CD4-positive, alpha-beta T cell treated with Interleukin-17A for 4 hours (primary cell): ENCODE results near the gene NES.

Experiments used
- DNase-seq: peaks from one replicate; pipeline ENCODE4 v3.0.0-alpha.2; 2020; ENCODE audit warnings: mixed read lengths

Gene NES

DNA sequence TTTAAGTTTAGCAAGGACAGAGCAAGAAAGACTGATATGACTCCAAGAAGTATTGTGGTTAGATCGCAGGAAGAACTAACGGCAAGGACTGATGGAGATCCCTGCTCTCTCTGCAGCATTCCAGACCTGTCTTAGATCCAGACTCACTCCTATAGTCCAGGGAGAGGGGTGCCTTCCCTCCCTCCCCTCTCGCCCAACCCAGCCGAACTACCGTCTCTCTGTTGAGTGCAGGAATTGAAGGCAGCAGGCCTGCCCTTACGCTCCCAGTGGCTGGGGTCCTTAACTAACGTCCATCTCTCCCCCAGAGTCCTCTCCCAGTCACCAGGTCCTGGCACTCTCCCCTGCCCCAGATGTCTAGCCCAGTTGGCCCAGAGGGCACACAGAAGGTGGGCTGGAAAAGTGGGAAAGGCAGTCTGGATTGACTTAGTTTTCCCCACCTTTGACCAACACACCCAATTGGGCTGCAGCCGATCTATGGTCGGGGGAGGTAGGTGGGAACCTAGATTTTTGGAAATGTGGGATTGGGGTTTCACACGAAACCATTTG lies 27.0 kb upstream of the NES start:
- DNase-seq, result no peak

DNA sequence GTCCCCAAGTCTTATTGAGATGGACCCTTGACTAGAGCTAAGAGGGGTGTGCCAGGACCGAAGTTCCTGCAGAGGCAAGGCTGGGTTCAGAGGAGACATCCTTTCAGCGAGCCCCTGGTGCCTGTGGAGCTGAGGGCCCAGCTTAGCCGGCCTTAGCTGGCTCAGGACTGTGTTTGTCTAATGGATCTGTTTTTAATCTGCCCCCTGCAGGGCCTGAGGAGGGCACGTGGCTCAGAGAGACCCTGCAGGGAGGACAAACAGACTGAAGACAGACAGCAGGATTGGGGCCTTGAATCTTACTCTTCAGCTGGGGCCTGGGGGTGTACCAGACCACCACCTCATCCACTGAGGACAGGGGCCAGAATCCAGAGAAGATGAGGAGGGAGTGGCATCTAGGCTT lies 26.5 kb upstream of the NES start:
- DNase-seq, result no peak

DNA sequence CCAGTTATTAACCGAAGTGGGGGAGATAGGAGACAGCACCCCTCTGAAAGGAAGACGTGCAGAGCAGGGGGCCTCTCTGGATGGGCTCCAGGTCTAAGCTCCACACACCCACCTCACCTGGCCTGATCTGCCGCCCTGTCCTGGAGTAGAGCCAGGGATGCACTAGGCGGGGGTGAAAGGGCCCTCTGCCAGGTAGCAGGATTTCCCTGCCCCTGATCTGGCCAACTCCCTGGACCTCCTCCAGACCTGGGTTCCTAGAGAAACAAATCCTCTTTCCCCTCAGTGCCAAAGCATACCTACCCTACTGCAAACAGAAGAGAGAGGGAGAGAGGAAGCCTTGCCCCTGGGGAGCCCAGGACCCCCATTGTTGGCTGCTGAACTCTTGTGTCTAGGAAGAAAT lies 26.1 kb upstream of the NES start:
- no peak for DNase-seq

DNA sequence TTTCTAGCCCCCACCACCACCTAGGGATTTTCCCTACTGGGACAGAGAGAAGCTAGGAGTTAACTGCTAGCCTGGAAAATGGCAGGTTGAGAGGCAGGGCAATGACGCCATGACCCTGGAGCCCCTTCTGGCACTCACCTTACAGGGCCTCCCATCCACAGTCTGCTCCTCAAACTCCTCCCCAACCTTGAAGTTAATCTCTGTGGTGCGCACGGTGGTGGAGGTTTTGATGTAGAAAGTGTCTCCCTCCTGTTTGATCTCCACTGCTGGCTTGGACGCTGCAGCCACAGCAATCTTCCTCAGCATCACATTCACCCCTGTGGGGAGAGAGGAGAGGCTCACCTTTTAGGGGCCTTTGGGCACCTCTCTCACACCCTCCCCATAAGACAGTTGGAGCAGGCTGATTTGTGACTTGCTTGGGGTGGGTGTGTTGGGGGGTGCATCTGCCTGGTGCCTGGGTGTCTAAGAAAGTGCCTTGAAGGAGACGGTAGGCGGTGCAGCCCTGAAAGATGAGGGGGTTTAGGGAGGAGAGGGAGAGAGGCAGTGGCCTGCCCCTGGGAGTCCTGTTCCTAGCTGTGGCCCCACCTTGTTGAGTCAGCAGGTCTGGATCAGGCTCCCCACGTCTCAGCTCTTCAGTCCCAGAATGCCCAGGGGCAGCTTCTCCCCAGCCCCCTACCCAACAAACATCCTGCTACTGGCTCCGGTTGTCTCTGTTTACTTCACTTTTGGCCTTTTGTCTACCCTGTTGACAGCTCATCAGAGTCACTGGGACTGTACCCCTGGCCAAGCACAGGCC lies 23.7 kb upstream of the NES start:
- no peak for DNase-seq

DNA sequence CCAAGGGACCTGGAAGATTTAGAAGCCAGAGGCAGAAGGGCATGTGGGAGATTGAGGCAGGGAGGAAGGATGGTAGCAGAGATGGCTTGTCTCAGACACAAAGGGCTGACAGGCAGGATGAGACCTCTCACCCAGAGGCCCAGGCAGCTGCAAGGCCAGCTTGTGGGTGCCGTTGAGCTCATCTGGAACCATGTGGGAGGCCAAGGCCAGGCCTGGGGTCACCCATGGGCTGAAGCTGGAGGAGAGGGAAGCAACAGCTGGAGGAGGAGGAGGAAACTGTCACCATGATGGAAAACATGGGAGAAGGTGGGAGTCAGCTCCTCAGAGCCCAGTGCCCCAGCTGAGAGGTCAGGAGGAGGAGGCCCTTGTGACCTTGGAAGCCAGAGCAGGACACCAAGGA lies 21.8 kb upstream of the NES start:
- DNase-seq, result no peak

DNA sequence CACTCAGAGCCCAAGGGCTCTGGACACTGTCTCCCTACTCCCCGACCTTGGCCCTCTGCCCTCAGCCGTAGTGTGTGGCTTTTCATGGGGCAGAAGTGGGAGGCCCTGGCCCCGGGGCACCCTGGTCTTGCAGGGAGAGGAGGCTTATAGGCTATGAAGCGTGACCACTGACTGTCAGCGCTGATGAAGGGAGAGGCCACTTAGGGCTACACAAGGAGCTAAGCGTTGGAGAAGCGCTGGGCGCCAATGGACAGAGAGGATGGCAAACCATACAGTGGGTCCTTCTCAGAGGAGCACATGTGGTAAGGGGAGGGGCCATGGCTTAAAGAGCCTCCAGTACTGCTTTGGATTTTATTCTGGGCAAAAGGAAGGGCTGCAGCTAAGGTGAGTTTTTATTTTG lies 20.3 kb upstream of the NES start:
- DNase-seq, result no peak

DNA sequence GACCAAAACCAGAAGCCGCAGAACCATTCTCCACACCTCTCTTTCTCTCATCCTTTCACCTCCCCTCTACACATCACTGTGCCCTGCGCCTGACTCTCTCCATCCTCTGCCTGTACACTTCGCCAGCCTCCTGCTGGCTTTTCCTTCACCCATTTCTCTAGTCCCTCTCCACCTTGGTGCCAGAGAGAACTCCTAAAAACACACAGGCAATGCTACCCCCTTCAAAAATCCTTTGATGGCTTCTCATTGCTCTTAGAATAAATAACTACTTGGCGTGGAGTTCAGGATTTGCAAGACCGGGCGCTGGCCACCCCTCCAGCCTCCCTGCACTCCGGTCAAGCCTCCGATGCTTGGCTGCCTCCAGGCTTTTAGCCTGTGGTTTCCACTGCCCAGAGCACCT lies 19.5 kb upstream of the NES start:
- no peak for DNase-seq

DNA sequence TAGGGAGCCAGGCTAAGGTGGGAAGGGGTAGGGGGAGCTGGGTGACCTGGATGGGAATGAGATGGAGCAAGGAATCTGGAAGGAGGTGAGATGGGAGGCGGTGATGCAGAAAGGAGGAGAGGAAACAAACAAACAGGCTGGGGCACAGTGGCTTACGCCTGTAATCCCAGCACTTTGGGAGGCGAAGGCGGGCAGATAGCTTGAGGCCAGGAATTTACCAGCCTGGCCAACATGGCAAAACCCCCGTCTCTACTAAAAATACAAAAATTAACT lies 17.4 kb upstream of the NES start:
- DNase-seq, result no peak

DNA sequence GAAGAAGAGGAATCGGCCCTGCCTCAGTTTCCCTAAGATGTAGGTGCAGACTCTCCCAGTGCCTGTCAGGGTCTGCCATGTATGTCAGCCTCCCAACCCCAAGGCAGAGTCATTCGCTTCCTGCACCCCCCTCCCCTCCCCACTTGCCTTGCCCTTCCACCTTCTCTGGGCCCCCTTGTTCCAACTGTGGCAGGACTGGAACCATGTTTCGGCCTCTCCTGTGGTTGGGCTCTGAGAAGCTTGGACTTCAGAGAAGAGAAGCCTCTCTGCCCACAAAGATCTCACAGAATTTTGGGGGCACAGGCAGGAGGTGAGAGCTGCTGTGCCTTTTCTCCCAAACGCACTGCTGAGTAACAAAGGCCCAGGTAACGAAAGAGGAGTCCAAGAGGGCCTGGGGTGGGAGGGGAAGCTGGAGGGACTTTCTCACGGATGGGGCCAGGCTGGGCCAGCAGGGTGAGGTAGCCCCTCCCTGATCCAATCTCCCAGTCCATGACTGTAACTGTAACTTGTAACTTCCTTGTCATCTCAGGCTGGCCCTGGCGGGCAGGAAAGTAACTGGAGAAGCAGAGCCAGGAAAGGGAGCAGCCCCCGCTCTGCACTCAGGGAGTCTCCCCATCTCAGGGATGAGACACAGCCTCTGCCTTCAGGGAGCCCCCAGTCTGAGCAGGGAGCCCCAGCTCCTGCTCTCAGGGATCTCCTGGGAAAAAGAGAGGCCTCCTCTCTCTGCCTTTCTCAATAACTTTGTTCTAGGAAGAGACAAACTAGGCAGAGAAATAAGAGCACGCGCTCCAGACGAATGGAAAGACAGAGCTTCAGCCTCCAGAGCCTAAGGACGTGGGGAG lies 16.9 kb upstream of the NES start:
- DNase-seq, result no peak

DNA sequence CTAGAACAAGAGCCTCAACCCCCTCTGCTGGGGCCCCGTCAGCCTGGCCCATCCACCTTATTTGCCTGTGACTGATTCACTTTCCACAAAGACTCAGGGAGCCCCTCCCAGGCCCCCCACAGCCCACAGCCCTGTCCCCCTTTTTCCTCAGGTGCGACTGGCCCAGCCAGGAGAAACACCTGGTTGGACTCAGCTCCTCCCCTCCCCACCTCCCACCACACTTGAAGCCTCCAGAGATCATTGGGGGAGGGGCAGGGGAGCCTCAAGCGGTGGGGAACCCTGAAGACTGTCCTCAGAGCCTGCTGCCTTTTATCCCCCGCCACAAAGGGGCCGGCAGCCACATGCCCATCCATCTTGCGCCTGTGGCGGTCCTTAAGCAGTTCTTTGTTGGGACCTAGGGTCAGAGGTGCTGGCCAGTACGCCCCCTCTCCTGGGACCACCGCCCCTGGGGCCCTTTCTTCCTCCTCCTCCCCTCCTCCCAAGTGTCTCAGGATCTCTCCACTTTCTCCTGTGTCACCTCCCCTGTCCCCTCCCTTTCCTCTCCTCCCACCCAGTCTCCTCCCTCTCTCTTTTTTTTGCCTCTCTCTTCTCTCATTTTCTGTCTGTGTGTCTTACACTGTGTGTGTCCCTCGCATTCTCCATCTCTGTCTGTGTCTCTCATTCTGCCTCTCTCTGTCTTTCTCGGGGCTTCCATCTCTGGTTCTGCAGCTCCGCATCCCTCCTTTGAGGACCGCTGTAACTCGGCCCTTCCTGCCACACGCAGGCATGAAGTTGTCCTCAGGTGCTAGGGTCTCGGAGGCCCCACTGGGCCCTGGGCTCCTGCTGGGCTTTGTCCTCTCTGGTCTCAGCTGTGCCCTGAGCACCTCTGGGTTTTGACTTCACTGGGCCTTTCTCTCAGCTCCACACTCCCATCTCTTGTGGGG lies 16.0 kb upstream of the NES start:
- peak; percentile 36 for DNase-seq

DNA sequence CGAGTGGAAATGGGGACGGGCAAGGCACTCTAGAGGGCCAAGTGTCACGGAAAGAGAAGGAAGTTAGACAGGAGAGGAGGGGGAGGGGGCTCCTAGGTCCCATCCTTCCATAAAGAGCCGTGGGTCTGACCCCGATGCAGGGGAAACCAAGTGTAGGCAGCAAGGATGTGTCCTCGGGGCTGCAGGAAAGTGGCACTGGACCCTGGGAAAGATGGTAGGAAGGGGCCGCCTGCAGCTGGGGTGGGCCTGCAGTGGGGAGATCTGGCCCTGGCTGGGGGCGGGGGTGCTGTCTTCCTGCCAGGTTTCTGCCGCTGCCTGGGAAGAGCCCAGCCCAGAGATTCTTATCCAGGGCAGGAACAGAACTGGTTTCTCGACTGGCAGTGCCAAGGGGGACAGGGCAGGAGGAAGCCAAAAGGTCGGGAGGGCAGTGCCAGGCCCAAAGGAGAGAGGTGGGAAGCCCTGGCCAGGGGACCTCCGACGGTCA lies 15.3 kb upstream of the NES start:
- no peak for DNase-seq

DNA sequence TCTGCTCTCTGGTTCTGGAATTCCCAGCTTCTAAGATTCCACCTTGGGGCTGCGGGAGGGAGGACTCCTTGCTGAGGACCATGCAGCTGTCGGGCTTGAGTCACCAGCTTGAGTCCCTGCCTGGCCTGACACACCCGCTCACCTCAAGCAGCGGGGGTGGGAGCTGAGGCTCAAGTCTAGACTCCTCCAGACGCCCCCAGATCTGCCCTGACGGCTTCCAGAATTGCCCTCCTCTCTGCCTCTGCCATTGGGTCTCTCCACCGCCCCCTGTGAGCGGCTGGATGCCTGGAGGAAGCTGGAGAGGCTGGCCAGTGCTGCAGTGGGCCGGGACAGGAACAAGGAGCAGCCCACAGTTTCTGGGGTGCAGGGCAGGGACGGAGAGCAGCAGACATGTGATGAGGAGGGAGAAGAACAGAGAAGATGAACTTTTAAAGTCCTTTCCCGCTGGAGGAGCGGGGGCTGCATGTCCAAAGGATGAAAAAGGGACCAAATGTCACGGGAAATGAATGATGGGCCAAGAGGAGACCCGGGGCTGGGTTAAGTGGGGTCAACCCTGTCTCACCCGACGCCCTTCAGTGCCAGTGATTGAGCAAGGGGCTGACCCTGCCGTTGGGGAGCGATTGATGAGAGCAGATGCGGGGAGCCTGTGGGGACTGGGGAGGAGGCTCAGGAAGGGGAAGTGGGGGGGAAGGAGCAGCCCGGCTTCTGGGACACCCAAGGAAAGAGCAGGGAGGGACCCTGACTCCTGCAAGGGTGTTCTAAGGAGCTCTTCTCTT lies 14.6 kb upstream of the NES start:
- no peak for DNase-seq

DNA sequence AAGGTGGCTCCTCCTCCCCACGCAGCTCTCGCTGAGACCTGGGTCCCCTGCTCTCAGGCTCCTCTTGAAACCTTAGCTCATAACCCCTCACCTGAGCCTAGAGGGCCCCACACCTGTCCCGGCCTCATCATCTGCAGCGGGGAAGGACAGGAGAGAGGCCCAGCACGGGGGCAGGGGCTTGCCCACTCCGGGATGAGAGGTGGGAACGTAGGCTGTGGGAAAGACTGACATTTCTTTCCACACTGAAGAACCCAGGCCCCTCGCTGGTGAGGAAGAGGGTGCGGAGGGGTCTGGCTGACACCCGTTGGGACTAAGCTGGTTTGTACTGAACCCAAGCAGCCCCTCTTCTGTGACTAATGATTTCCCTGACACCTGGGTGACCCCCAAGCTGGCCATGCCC lies 14.0 kb upstream of the NES start:
- no peak for DNase-seq

DNA sequence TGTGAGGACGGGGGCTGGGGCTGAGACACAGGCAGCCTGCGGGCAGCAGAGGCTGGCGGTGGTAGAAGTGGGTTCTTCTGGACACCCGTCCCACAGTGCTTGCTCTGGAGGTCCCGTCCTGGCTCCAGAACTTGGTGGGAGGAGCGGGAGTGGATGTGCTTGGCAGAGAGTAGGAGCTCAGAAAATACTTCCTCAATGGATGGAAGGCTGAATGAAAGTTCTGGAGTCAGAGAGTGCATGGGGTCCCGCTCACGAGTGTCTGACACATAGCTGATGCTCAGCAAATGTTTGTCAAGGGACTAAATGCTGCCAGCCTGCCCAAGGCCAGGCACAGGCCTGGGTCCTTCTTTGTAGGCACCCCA lies 13.4 kb upstream of the NES start:
- no peak for DNase-seq

DNA sequence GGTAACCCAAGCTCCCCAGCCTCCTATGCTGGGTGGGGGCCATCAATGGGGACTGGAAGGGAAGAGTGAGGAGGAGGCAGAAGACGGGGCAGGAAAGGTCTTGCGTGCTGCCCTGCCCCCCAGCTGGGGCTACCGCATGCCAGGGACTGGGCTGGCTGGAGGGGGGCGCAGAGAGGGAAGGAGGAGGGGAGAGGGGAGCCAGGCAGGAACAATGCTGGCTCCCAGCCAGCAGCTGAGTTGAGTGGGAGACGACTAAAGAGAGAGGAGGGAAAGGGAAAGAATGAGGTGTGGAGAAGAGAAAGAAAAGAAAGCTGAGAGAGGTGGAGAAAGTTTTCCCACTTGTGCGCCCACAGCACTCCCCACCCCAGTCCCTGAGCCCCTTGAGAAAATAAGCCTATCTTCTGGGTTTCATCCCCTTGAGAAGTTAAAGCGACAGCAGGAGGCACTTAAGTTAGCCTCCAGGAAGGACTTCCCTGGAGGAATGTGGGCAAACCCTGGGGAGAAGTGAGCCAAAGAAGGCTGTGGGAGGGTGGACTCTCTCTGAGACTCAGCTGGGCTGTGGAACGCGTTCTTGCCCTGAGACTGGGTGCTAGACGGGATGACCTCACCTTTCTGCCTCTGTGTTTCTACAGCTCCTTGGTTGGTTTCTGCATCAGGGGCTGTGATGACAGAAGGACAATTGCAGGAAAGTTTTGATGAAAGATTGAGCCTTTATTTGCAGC lies 12.9 kb upstream of the NES start:
- no peak for DNase-seq

DNA sequence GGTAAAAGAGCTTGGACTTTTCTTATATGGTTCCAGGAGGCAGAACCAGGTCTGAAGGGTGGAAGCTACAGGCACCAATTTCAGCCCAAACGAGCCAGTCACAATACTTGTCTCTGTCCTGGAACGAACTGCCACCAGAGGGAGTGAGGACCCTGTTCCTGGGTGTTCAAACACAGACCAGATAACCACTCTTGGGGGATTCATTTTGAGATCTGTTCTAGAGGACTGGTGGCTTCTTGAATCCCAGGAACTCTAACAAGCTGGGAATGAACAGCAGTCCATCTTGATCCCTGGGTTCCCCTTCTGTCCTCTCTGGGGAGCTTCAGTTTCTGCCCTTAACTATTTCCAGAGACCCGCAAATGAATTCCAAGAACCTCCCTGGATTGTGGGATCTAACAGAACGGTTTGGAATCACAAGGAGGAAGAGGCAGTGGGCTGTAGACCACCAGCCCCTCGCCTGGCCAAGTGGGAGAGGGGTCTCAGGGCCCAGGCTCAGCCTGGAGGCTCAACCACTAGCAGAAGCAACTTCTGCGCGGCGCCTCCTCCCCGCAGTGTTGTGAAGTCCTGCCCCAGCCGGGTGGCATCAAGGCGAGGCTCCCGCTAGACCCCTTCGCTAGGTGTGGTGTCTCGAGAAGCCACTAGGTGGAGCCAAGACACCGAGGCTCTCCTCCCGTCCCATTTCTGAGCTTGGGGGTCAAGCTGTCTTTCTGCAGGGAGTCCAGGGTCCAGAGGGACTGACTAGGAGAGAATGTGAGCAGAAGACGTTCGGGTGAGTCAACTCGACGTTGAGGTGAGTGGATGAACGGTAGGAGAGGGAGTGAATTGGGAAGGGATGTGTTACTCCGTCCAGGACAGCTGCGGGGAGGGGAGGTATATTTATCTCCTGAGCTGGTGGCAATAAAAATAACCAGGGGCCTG lies 12.1 kb upstream of the NES start:
- peak; percentile 82 for DNase-seq

DNA sequence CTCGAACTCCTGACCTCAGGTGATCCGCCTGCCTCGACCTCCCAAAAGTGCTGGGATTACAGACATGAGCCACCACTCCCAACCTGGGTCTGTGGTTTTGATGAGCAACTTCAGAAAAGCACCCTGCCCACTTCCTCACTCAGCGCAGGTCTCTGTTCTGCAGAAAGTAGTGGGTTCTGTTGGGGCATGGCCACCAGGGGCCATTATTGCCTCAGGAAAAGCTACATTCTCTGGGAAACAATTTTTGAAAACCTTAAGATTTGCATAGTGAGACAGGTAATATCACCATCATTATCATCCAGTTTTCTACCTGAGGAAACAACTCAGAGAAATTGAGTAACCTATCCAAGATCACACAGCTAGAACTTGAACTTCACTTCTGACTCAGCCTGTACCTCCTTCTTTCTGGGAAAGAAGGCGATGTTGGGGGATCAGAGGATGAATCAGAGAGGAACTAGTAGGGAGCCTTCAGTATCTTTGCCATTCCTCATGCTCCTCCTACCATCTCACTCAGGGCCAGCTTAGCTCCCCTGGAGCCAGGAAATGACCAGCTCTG lies 7.1 kb upstream of the NES start:
- DNase-seq, result peak; percentile 39

DNA sequence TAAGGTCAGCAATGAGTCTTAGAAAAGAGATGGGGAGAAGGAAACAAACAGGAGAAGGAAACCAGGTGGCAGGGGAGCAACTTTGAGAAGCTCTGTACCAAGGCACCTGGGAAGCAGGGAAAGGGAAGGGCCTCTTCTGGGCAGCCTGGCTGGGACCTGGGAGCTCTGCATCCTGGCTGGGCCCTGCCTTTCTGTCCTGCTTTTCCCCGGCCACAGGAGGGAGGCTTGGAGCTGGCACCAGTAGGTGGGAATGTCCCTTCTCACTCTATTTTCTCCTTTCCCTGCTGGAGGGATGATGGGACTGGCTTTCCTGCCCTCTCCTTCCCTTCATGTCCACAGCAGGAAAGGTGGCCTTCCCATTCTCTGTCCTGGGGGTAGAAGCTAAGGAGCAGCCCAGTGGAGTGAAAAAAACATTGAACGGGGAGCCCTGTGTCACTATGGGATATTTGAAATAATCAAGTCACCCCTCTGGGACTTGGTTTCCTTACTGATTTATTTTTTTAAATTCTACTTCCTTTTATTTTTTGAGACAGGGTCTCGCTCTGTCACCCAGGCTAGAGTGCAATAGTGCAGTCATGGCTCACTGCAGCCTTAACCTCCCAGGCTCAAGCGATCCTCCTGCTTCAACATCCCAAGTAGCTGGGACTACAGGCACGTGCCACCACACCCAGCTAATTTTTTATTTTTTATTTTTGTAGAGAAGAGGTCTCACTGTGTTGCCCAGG lies 5.1 kb upstream of the NES start:
- DNase-seq, result no peak

DNA sequence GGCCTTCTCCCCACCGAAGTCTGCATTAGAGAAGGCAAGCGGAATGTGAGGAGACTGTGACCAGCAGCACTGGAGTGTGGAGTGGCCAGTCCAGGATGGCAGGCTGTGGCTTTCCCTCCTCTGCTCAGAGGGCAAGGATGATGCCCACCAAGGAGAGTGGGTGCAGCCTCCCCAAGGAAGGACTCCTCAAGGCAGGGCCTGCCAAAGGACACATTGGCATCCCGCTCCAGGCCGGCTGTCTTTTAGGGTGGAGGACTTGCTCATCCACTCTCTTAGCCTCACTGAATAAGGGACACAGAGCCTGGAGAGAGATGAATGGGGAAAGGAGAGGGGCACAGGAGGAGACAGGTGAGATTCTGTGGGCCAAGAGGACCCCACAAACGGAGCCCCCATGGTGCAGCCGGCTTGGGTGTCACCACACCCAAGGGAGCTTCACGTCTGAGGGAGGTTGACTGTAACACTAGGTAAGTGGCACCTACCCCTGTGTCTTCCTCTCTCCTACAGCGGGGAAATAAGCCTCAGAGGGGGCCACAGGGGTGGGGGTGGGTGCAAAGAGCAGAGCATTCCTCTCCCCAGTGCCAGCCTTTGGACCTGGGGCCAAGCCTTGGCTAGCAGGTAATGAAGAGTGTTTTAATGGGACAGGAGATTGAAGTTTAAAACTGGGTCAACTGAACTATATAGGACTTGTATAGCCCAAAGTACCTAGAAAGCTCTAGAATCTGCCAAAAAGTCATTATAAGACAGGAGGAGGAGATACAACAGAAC lies 4.2 kb upstream of the NES start:
- DNase-seq, result no peak
